ENCODE measurements around the gene FNDC3B. TPM values are rescaled to one million over a fixed set of nuclear protein-coding genes. Genes with fewer than 3 reads are reported as not detected.

FNDC3B gene
- total RNA-seq, 4 donors from 2014 or later: 114 to 217 (median 164) TPM

DNA sequence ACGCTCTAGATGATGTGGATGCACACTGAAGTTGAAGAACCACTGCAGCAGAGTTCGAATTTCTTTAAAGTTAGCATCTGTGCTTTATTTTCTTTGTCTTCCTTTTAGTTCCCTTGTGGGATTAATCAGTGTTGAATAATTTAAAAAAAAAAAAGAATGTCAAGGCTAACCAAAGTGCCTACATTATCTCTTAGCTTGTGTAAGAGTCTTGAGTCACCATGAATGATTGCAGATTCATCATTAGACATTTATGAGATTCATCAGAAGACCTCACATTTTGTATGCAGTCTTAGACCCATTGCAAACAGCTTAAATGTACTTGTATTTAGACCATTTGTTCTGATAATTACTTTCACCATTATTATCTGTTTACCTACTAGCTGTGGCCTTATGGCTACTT is 182.2 kb downstream of the FNDC3B start:
- DNase-seq (ENCODE audit: low spot score) (no peak), ATAC-seq (ENCODE audit: low FRiP score) (peak; percentile 67)
- TF ChIP-seq, protein P1, sequence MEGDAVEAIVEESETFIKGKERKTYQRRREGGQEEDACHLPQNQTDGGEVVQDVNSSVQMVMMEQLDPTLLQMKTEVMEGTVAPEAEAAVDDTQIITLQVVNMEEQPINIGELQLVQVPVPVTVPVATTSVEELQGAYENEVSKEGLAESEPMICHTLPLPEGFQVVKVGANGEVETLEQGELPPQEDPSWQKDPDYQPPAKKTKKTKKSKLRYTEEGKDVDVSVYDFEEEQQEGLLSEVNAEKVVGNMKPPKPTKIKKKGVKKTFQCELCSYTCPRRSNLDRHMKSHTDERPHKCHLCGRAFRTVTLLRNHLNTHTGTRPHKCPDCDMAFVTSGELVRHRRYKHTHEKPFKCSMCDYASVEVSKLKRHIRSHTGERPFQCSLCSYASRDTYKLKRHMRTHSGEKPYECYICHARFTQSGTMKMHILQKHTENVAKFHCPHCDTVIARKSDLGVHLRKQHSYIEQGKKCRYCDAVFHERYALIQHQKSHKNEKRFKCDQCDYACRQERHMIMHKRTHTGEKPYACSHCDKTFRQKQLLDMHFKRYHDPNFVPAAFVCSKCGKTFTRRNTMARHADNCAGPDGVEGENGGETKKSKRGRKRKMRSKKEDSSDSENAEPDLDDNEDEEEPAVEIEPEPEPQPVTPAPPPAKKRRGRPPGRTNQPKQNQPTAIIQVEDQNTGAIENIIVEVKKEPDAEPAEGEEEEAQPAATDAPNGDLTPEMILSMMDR (IDR thresholded peaks at IDR 0.05): no peak

DNA sequence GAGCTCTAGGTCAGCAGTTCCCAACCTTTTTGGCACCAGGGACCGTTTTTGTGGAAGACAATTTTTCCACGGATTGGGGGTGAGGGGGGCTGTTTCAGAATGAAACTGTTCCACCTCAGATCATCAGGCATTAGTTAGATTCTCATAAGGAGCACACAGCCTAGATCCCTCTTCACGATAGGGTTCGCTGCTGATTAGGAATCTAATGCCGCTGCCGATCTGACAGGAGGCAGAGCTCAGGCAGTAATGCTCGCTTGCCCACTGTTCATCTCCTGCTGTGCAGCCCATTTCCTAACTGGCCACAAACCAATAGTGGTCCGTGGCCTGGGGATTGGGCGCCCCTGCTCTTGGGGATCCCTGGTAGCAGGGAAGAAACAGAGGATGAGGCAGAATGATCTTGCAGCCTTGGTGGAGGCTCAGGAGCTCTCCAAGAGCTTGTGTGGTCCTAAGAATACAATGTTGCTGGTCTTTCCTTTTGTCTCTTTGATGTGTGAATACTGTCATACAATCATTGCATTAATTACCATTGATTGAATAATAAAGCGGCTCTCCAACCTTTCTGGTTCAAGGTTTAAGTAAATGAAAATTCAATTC is 183.2 kb downstream of the FNDC3B start:
- TF ChIP-seq, protein P1 (IDR thresholded peaks at IDR 0.05): no peak
- no peak for DNase-seq (ENCODE audit: low spot score)
- ATAC-seq (ENCODE audit: low FRiP score): no peak

- TF ChIP-seq, protein P1 (IDR thresholded peaks at IDR 0.05): no peak
- DNase-seq (ENCODE audit: low spot score) (no peak), ATAC-seq (ENCODE audit: low FRiP score) (no peak)
Measured at GRCh38 chr3:172223870-172224269, 184.5 kb downstream of the FNDC3B start.

DNA sequence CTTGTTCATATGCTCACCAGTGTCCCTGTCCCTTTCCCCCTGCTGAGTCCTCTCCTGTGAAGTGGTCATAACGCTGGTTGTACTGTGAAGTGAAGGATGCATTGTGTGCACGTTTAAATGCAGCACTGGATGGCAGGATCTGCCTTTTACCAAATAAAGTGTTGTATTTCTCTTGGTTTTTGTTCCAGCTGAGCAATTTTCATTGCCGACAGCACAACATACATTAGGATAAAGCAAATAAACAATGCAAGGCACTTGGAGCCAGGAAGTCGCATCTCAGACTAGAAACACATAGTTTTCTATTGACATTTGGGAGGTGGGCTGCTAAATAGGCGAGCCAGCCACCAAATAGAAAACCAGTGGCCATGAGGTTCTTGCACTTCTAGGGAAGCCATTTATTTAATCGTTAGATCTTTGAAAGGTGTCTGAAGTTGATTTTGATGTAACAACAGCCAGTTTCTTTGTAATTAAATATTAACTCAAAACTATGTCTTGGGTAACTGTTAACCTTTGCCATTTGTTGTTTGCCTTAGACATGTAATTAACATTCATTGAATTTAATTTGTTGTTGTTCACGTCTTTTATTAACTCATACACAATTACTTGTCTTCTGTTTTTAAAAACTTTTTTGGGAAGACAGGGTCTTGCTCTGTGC is 185.3 kb downstream of the FNDC3B start:
- TF ChIP-seq, protein P1 (IDR thresholded peaks at IDR 0.05): no peak
- ATAC-seq (ENCODE audit: low FRiP score): no peak

DNA sequence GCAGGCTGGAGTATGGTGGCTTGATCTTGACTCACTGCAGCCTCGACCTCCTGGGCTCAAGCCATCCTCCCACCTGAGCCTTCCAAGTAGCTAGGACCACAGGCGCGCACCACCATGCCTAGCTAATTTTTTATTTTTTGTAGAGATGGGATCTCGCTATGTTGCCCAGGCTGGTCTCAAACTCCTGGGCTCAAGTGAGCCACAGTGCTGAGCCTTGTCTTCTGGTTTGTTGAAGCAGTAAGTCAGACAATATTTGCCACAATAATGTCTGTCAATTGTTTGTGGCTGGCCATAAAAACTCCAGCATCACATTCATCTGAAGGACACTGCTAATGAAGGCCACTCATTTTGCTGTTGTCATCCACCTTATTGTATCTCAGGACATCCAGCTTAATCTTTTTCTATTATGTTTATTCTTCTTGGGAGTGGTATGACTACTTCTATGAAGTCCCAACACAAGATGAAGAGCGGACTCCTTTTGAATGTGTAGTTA is 185.9 kb downstream of the FNDC3B start:
- DNase-seq (ENCODE audit: low spot score) (no peak), ATAC-seq (ENCODE audit: low FRiP score) (no peak)
- TF ChIP-seq, protein P1 (IDR thresholded peaks at IDR 0.05): no peak

More for the DNA sequence above, 185.3 kb downstream of the FNDC3B start:
- no peak for DNase-seq (ENCODE audit: low spot score)

GRCh38 chr3:172226831-172227230 is 187.5 kb downstream of the FNDC3B start:
- TF ChIP-seq, protein P1 (IDR thresholded peaks at IDR 0.05): no peak
- DNase-seq (ENCODE audit: low spot score) (no peak), ATAC-seq (ENCODE audit: low FRiP score) (no peak)

All from omental fat pad (tissue), 4 donors.